ENCODE measurements around the gene DSCAM.
"Not testable (repeated sequence)": the region's sequence is repeated elsewhere in the genome, so short reads cannot be mapped to it uniquely, and the experiment has no call there.

The DSCAM gene

DNA sequence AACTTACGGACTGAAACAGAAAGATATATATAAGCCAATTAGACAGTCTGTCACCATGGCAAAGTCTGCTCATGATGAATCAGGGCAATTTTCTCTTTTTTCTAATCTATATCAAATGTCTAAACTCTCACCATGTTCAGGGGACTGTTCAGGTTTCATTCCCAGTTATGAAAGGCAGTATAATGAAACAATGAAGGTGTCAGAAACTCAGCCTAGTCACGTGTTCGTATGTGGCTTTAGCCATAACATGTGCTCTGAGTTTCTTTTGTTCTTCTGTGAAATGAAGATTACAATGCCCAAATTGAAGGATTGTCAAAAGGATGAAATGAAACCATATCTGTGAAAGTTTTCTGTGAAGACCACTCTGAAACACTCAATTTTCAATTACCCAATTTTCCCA lies 392.9 kb downstream of the DSCAM start:
- no peaks in the 10 kb centered on the region for H3K4me1 ChIP-seq (ENCODE audit: insufficient read depth, low read length)
- H3K4me3 ChIP-seq (ENCODE audit: low read length) = no peak overlapping the region
- H3K36me3 ChIP-seq (ENCODE audit: insufficient read depth, low read length) = no peaks in the 10 kb centered on the region
- no peak overlapping the region for H3K27ac ChIP-seq (ENCODE audit: low read depth, low read length)
- no peaks in the 10 kb centered on the region for H3K27me3 ChIP-seq (ENCODE audit: insufficient read depth, low read length)
- no peaks in the 10 kb centered on the region for H3K9me3 ChIP-seq (ENCODE audit: insufficient read depth, low read depth, low read length)
- WGBS = 95% methylated on average over 3 of the region's 3 CpGs
- H3K9ac ChIP-seq (ENCODE audit: low read depth, low read length) = no peak overlapping the region

DNA sequence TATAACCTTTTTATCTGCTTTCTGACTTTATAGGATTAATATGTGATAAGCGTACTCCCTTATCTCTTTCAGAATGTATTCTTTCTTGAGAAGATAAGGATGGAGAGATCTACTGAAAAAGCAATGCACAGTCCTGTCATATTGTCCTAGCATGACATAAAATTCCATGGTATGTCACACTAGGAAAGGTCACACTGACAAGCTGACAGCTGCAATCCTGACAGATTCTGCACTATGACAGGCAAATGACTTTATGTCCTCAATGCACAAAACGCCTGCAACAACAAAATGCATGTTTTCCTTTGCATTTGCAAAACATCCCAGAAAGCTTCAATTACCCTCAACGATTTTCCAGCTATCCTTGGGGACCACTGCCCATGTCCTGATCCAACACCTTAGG lies 393.8 kb downstream of the DSCAM start:
- no peaks in the 10 kb centered on the region for H3K4me1 ChIP-seq (ENCODE audit: insufficient read depth, low read length)
- 89% methylated on average over 3 of the region's 3 CpGs for WGBS
- H3K27ac ChIP-seq (ENCODE audit: low read depth, low read length) = no peak overlapping the region
- no peaks in the 10 kb centered on the region for H3K36me3 ChIP-seq (ENCODE audit: insufficient read depth, low read length)
- H3K9ac ChIP-seq (ENCODE audit: low read depth, low read length) = no peak overlapping the region
- no peak overlapping the region for H3K4me3 ChIP-seq (ENCODE audit: low read length)
- H3K27me3 ChIP-seq (ENCODE audit: insufficient read depth, low read length) = no peaks in the 10 kb centered on the region
- no peaks in the 10 kb centered on the region for H3K9me3 ChIP-seq (ENCODE audit: insufficient read depth, low read depth, low read length)

DNA sequence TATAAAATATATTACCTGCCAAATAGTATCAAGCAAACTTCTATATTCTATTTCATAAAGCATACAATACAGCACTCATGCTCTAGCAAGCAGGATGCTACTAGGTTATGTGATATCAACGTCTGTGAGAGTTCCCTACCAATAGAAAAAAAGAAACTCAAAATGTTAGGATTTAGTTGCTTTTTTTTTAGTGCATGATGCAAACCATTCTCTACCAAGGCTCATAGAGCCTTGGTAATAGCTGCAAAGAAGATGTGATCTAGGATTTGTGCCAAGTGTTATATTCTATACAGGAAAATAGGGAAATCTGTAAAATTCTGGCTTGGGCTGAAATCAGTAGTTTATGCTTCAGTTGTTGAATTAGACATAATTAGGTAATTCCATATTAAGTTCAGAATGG lies 394.4 kb downstream of the DSCAM start:
- Histone ChIP-seq H3K27me3 (ENCODE audit: insufficient read depth, low read length) (no peaks in the 10 kb centered on the region), H3K9ac (ENCODE audit: low read depth, low read length) (no peak overlapping the region), H3K36me3 (ENCODE audit: insufficient read depth, low read length) (no peaks in the 10 kb centered on the region), H3K9me3 (ENCODE audit: insufficient read depth, low read depth, low read length) (no peaks in the 10 kb centered on the region), H3K27ac (ENCODE audit: low read depth, low read length) (no peak overlapping the region), H3K4me1 (ENCODE audit: insufficient read depth, low read length) (no peaks in the 10 kb centered on the region), H3K4me3 (ENCODE audit: low read length) (no peak overlapping the region)
- WGBS = no CpG with 5 or more reads among the region's 1 CpG

DNA sequence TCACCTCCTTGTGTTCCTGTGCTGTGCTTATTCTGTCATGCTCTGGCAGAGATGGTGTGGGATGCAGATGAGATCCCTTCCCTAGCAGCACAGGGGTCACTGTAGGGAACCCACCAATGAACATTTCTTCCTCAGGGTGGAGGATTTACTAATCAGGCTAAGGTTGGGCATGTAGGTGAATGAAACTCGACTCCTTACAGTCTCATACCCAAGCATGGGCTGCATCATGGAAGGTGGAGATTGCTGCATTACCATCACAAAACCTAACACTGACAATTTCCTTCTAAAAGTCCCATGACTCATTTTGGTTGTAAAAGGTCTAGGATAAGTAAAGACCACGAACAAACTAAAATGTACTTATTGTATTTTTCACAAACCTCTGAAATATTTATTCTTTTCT lies 399.9 kb downstream of the DSCAM start:
- WGBS = no CpG with 5 or more reads among the region's 2 CpGs

DNA sequence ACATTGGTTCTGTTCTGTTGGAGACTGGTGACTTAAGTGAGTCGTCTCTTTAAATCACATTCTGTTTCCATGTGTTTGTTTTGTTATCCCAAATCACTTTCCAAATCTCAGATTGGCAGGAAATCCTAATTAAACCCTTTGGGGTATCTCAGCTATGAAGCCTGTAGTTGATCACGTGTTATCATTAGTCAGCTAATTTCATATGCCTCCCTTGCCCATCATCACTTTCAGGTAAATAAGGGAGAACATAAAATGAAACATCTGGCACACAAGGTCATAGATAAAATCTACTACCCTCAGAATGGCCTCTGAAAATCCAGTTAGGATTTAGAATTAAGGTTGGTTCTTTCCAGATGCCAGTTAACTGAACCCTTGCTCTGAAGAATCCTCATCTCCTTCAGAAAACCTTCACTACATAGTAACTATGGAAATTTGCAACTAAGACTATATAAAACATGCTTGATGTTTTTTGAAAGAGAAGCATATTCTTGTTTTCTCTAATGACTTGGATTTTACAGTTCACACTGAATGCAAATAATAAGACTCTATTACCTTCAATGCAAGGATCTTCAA lies 401.5 kb downstream of the DSCAM start:
- Histone ChIP-seq H3K4me1 (ENCODE audit: insufficient read depth, low read length) (no peaks in the 10 kb centered on the region), H3K27me3 (ENCODE audit: insufficient read depth, low read length) (no peaks in the 10 kb centered on the region), H3K36me3 (ENCODE audit: insufficient read depth, low read length) (no peaks in the 10 kb centered on the region), H3K9ac (ENCODE audit: low read depth, low read length) (no peak overlapping the region), H3K9me3 (ENCODE audit: insufficient read depth, low read depth, low read length) (0 out of 2 replicates have a peak, but pooled peaks cover 8% of the 10 kb centered on the region), H3K27ac (ENCODE audit: low read depth, low read length) (no peak overlapping the region), H3K4me3 (ENCODE audit: low read length) (no peak overlapping the region)
- 85% methylated on average over 2 of the region's 2 CpGs for WGBS

More for the DNA sequence above, 399.9 kb downstream of the DSCAM start:
- Histone ChIP-seq H3K27me3 (ENCODE audit: insufficient read depth, low read length) (no peaks in the 10 kb centered on the region), H3K4me3 (ENCODE audit: low read length) (no peak overlapping the region), H3K9me3 (ENCODE audit: insufficient read depth, low read depth, low read length) (0 out of 2 replicates have a peak, but pooled peaks cover 8% of the 10 kb centered on the region), H3K9ac (ENCODE audit: low read depth, low read length) (no peak overlapping the region), H3K4me1 (ENCODE audit: insufficient read depth, low read length) (no peaks in the 10 kb centered on the region), H3K27ac (ENCODE audit: low read depth, low read length) (no peak overlapping the region), H3K36me3 (ENCODE audit: insufficient read depth, low read length) (no peaks in the 10 kb centered on the region)

DNA sequence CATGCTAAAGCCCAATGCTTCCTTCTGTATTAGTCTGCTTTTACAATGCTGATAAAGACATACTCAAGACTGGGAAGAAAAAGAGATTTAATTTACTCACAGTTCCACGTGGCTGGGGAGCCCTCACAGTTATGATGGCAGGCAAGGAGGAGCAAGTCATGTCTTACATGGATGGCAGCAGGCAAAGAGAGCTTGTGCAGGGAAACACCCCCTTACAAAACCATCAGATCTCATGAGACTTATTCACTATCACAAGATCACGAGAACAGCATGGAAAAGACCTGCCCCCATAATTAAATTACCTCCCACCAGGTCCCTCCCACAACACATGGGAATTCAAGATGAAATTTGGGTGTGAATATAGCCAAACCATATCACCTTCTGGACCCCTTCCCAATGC lies 407.4 kb downstream of the DSCAM start:
- not testable (repeated sequence) for H3K27me3 ChIP-seq (ENCODE audit: insufficient read depth, low read length); H3K36me3 ChIP-seq (ENCODE audit: insufficient read depth, low read length); H3K4me3 ChIP-seq (ENCODE audit: low read length); H3K4me1 ChIP-seq (ENCODE audit: insufficient read depth, low read length); H3K9ac ChIP-seq (ENCODE audit: low read depth, low read length); H3K27ac ChIP-seq (ENCODE audit: low read depth, low read length)
- peaks cover 17% of the 10 kb centered on the region for H3K9me3 ChIP-seq (ENCODE audit: insufficient read depth, low read depth, low read length)
- WGBS = 97% methylated on average over 2 of the region's 2 CpGs

DNA sequence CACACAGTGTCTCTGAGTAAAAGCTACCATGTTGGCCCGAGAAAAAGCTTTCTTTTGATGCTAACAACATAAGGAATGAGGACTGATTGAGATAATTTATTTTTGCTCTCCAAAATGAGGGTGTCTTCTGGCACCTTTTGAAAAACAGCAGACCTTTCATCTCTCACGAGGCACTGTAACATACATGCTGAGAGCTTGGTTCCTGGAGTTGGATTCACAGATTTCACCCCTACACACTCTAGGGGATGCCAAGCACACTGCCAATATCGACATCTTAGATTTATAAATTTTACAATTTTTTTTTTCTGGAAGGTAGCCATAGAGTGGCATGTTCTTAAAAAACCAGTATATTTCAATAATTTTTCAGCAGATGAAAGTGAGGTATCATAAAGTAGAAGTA lies 408.3 kb downstream of the DSCAM start:
- H3K9me3 ChIP-seq (ENCODE audit: insufficient read depth, low read depth, low read length) = peaks cover 12% of the 10 kb centered on the region
- H3K27ac ChIP-seq (ENCODE audit: low read depth, low read length) = no peak overlapping the region
- no peaks in the 10 kb centered on the region for H3K27me3 ChIP-seq (ENCODE audit: insufficient read depth, low read length)
- WGBS = 94% methylated on average over 2 of the region's 3 CpGs
- H3K4me3 ChIP-seq (ENCODE audit: low read length) = no peak overlapping the region
- H3K4me1 ChIP-seq (ENCODE audit: insufficient read depth, low read length) = no peaks in the 10 kb centered on the region
- no peaks in the 10 kb centered on the region for H3K36me3 ChIP-seq (ENCODE audit: insufficient read depth, low read length)
- no peak overlapping the region for H3K9ac ChIP-seq (ENCODE audit: low read depth, low read length)

DNA sequence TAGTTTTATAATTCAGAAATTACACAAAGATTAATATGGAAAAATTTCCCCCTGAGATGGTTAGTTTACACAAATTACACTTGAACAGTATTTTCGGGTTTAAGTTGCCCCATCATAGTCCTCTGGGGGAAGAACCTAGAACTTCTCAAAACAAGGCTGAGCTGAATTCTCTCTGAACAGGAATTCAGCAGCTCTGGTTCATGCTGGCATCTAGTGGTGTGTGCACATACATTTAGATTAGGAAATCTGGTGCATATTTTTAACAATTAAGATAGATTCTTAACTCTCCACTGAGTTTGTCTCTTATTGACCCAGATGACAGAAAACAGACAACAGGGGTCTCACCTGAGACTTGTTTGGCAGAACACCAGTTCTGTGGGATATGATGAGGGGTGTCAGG lies 410.7 kb downstream of the DSCAM start:
- 77% methylated on average over 1 of the region's 1 CpG for WGBS
- no peaks in the 10 kb centered on the region for H3K36me3 ChIP-seq (ENCODE audit: insufficient read depth, low read length)
- H3K27ac ChIP-seq (ENCODE audit: low read depth, low read length) = no peak overlapping the region
- H3K9me3 ChIP-seq (ENCODE audit: insufficient read depth, low read depth, low read length) = peaks cover 12% of the 10 kb centered on the region
- no peaks in the 10 kb centered on the region for H3K4me1 ChIP-seq (ENCODE audit: insufficient read depth, low read length)
- no peak overlapping the region for H3K9ac ChIP-seq (ENCODE audit: low read depth, low read length)
- H3K4me3 ChIP-seq (ENCODE audit: low read length) = no peak overlapping the region
- no peaks in the 10 kb centered on the region for H3K27me3 ChIP-seq (ENCODE audit: insufficient read depth, low read length)

DNA sequence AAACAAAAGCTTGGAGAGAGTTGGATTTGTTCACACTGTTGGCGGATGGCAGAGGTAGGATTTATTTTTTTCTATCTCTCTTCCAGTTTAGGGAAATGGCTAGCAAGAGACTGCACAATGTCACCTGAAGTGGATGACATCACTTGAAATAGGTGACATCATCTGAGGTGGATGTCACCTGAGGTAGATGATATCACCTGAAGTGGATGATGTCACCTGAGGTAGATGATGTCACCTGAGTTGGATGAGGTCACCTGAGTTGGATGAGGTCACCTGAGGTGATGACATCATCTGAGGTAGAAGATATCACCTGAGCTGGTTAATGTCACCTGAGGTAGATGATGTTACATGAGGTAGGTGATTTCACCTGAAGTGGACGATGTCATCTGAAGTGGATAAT lies 413.4 kb downstream of the DSCAM start:
- Histone ChIP-seq H3K9ac (ENCODE audit: low read depth, low read length) (no peak overlapping the region), H3K36me3 (ENCODE audit: insufficient read depth, low read length) (no peaks in the 10 kb centered on the region), H3K9me3 (ENCODE audit: insufficient read depth, low read depth, low read length) (no peaks in the 10 kb centered on the region), H3K4me3 (ENCODE audit: low read length) (no peak overlapping the region), H3K27ac (ENCODE audit: low read depth, low read length) (no peak overlapping the region), H3K4me1 (ENCODE audit: insufficient read depth, low read length) (no peaks in the 10 kb centered on the region), H3K27me3 (ENCODE audit: insufficient read depth, low read length) (no peaks in the 10 kb centered on the region)
- over 99% methylated on average over 2 of the region's 2 CpGs for WGBS

DNA sequence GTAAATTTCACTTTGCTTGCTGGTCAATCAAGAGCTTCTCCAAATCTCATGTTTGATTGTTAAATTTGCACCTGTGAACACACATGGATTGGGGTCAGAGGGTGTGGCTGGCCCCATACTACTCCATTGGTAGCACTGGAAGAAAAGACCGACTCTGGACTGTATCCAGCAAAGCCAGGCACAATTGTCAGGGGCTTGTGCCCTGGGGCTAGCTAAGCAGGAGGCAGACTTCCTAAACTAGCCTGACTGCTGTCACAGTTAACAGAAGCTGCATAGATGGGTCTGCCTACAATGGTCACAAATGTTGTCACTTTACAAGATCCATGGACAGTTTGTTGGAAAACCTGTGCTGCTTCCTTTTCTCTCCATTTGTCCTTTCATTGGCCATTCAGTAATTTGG lies 421.0 kb downstream of the DSCAM start:
- no peak overlapping the region for H3K27ac ChIP-seq (ENCODE audit: low read depth, low read length)
- no peaks in the 10 kb centered on the region for H3K27me3 ChIP-seq (ENCODE audit: insufficient read depth, low read length)
- H3K4me3 ChIP-seq (ENCODE audit: low read length) = no peak overlapping the region
- no peaks in the 10 kb centered on the region for H3K9me3 ChIP-seq (ENCODE audit: insufficient read depth, low read depth, low read length)
- no peaks in the 10 kb centered on the region for H3K36me3 ChIP-seq (ENCODE audit: insufficient read depth, low read length)
- H3K9ac ChIP-seq (ENCODE audit: low read depth, low read length) = no peak overlapping the region
- 87% methylated on average over 1 of the region's 1 CpG for WGBS
- no peaks in the 10 kb centered on the region for H3K4me1 ChIP-seq (ENCODE audit: insufficient read depth, low read length)

DNA sequence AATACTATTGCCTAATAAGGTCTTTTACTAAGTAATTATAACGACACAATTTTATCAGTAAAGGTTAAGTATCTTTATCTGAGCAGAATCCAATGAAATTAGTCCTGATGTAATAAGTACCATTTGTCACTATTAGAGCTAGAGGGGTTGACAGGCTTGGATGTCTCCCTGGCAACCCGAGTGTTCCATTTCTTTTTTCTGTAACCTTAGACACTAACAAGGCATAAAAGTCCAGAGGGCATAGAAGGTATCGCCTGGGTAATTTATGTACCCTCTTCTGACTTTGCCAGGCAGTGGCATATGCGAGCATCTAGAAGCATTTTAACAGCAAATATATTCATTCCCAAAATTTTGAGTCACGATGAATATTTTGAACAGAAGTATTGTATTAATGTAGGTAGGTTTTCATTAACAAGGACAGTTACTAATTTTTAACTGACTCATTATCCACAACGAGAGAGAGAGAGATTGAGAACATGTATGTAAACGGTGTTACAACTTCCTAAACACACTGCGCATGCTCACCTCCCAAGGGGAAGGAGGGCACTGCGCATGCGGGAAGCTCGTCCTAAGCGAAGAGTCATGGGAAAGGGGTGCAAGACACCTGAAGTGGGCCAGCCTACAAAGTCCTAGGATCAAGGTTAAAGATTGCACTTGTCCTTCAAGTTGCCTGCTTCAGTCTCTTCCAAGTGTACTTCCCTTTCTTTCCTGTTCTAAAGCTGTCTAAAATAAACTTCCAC lies 423.9 kb downstream of the DSCAM start:
- H3K9ac ChIP-seq (ENCODE audit: low read depth, low read length) = no peak overlapping the region
- no peaks in the 10 kb centered on the region for H3K27me3 ChIP-seq (ENCODE audit: insufficient read depth, low read length)
- H3K9me3 ChIP-seq (ENCODE audit: insufficient read depth, low read depth, low read length) = peaks cover 15% of the 10 kb centered on the region
- 93% methylated on average over 9 of the region's 12 CpGs for WGBS
- H3K27ac ChIP-seq (ENCODE audit: low read depth, low read length) = no peak overlapping the region
- H3K4me3 ChIP-seq (ENCODE audit: low read length) = no peak overlapping the region
- no peaks in the 10 kb centered on the region for H3K36me3 ChIP-seq (ENCODE audit: insufficient read depth, low read length)
- no peaks in the 10 kb centered on the region for H3K4me1 ChIP-seq (ENCODE audit: insufficient read depth, low read length)

Data from HUES64 (cell line).